HFFc6 (cell line): ENCODE measurements around the gene LTBR. TPM values are rescaled to one million over a fixed set of nuclear protein-coding genes. Genes with fewer than 3 reads are reported as not detected.

Experiments used
- DNase-seq: peaks from one replicate; pipeline ENCODE4 v3.0.0-alpha.2; 2018
- H3K27ac Mint-ChIP-seq: 2 replicates; pipeline ENCODE4 v1.8.0; 2020; ENCODE audit warnings: mild to moderate bottlenecking, mixed read lengths
- H3K27me3 Mint-ChIP-seq: 2 replicates; pipeline ENCODE4 v1.8.0; 2021; ENCODE audit warnings: mild to moderate bottlenecking, moderate library complexity, mixed read lengths; ENCODE audit not compliant: insufficient read depth
- H3K36me3 Mint-ChIP-seq: 2 replicates; pipeline ENCODE4 v1.8.0; 2021; ENCODE audit warnings: low read depth, mixed read lengths
- H3K4me1 Mint-ChIP-seq: 2 replicates; pipeline ENCODE4 v1.8.0; 2020; ENCODE audit warnings: low read depth, mixed read lengths
- H3K4me3 Mint-ChIP-seq: 2 replicates; pipeline ENCODE4 v1.8.0; 2020; ENCODE audit warnings: mild to moderate bottlenecking, moderate library complexity, mixed read lengths
- H3K9me3 Mint-ChIP-seq: 2 replicates; pipeline ENCODE4 v1.8.0; 2020; ENCODE audit warnings: mild to moderate bottlenecking, mixed read lengths
- total RNA-seq, 6 experiments: library from RNA; stranded (reverse); fragmentation: NEBNext Ultra II Directional; extraction: Animal tissue kit (Norgen Biotek cat#: 25700); gene quantifications; 2 replicates in 1 of 6; 3 replicates in 5 of 6; pipeline ENCODE4 v1.2.3, GENCODE V29; 2021
- TF ChIP-seq, protein P1 (sequence below): fragments of 200-600 bp; sonication (generic); IDR thresholded peaks from 2 replicates; pipeline ENCODE4 v1.5.0; 2021; ENCODE audit warnings: antibody characterized with exemption, mild to moderate bottlenecking

Gene LTBR
- total RNA-seq, 6 experiments from 2014 or later, result 91.5 to 124 (median 106) TPM

DNA sequence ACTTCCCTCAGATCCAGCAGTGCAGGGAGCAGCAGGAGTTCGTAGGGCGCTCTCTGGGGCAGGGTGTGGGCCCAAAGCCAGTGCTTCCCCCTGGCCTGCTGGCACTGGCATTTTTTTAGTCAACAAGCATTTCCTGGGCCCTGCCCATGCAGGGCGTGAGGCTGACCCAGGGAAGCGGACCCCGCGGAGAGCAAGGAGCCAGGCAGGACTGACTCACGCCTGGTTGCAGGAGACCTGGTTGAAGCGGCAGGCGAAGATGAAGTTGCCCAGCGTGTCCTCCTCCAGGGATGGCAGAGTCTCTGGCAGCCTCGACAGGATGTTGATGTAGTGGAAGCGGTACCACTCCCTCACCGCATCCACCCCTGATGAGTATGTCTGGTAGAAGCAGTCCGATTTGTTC, 22.1 kb upstream of the LTBR start:
- TF ChIP-seq, protein P1, sequence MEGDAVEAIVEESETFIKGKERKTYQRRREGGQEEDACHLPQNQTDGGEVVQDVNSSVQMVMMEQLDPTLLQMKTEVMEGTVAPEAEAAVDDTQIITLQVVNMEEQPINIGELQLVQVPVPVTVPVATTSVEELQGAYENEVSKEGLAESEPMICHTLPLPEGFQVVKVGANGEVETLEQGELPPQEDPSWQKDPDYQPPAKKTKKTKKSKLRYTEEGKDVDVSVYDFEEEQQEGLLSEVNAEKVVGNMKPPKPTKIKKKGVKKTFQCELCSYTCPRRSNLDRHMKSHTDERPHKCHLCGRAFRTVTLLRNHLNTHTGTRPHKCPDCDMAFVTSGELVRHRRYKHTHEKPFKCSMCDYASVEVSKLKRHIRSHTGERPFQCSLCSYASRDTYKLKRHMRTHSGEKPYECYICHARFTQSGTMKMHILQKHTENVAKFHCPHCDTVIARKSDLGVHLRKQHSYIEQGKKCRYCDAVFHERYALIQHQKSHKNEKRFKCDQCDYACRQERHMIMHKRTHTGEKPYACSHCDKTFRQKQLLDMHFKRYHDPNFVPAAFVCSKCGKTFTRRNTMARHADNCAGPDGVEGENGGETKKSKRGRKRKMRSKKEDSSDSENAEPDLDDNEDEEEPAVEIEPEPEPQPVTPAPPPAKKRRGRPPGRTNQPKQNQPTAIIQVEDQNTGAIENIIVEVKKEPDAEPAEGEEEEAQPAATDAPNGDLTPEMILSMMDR, result no peak
- Mint-ChIP-seq H3K27me3 (peaks cover 10% of the 10 kb centered on the region), H3K27ac (no peak overlapping the region), H3K36me3 (no peaks in the 10 kb centered on the region), H3K4me3 (no peak overlapping the region), H3K4me1 (peaks cover 9% of the 10 kb centered on the region), H3K9me3 (no peaks in the 10 kb centered on the region)
- no peak for DNase-seq

DNA sequence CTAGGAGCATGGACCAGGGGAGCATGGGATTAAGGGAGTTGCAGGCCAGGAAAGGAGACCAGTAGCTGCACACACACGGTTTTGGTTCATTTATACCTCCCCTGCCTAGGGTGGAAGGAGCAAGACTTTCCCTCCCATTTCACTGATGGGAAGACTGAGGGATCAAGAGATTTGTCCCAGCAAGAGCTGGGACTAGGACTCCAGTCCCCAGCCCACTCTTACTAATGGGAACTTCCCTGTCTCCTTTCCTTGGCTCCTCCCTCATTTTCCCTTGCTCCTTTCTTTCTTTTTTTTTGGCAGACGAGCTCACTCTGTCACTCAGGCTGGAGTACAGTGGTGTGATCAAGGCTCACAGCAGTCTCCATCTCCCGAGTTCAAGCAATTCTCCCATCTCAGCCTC, 21.6 kb upstream of the LTBR start:
- Mint-ChIP-seq H3K4me1 (peaks cover 9% of the 10 kb centered on the region), H3K36me3 (no peaks in the 10 kb centered on the region), H3K27me3 (peaks cover 10% of the 10 kb centered on the region), H3K9me3 (no peaks in the 10 kb centered on the region), H3K27ac (no peak overlapping the region), H3K4me3 (no peak overlapping the region)
- DNase-seq, result no peak
- TF ChIP-seq, protein P1, result no peak

DNA sequence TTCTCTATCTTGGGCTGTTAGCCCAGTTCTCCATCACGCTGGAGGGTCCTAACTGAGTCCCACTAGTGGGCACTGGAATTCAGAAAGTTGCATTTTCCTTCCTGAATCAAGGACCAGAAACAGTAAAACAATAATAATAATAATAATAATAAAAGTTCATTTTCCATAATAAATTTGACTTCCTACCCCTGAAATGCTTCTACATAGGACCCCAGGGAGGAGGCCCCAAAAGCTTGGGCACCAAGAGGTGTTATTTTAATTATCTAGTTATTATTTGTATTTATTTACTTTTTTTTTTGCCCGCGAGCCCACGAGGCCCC, 21.0 kb upstream of the LTBR start:
- Mint-ChIP-seq H3K27ac (no peak overlapping the region), H3K27me3 (peaks cover 10% of the 10 kb centered on the region), H3K4me3 (no peak overlapping the region), H3K9me3 (no peaks in the 10 kb centered on the region), H3K4me1 (peaks cover 9% of the 10 kb centered on the region), H3K36me3 (no peaks in the 10 kb centered on the region)
- DNase-seq, result no peak
- TF ChIP-seq, protein P1, result no peak

DNA sequence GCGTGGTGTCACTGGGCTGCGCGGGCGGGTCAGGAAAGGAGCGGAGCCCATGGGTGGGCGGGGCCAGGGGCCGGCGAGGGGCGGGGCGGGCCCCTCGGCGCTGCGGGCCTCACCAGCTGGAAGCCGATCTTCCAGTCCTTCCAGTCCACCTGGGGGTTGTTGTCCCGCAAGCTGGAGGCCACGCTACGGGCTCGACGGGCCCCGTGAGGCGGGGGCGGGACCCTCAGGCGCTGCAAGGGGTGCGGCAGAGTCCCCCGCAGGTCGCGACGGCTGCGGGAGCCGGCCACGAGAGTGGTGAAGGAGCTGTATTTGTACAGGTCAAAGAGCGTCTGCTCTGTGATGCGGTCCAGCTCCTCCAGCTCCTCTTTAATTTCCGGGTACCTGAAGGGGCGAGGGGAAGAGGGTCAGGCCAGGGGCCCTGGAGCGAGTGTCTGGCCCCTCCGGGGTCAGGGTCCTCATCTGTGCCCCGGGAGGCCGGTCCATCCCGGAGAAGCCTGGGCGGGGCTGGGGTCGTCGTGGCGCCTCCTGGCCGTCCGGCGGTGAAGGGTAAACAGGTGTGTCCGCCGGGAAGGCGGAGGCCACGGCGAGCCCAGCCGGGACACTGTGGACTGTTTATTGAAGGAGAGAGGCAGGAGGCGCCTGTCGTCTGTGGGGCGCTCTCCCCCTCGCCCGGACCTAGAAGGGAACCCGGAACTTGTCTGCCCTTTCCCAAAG, 20.5 kb upstream of the LTBR start:
- TF ChIP-seq, protein P1, result no peak
- Mint-ChIP-seq H3K36me3 (no peaks in the 10 kb centered on the region), H3K27me3 (peaks cover 10% of the 10 kb centered on the region), H3K4me3 (peak overlapping the region; percentile 70), H3K4me1 (peaks cover 9% of the 10 kb centered on the region), H3K27ac (no peak overlapping the region), H3K9me3 (no peaks in the 10 kb centered on the region)
- DNase-seq, result no peak

DNA sequence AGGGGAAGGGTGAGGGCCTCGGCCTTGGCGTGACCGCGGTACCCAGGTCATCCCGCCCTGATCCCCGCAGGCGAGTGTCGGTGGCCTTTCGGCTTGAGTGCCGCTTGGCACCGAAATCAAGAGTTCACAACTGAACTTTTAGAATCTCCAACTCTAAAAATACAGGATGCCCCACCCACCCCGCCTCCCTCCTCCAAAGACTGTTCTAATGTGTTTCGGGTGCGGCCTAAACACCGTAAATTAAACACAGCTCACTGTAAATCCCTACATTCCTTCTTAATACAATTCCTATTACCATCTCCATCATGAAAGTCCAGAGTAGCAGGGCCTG, 20.0 kb upstream of the LTBR start:
- TF ChIP-seq, protein P1, result no peak
- peaks cover 9% of the 10 kb centered on the region for H3K4me1 Mint-ChIP-seq
- peak overlapping the region; percentile 70 for H3K4me3 Mint-ChIP-seq
- no peak overlapping the region for H3K27ac Mint-ChIP-seq
- no peak for DNase-seq
- H3K27me3 Mint-ChIP-seq, result peaks cover 10% of the 10 kb centered on the region
- H3K36me3 Mint-ChIP-seq, result no peaks in the 10 kb centered on the region
- no peaks in the 10 kb centered on the region for H3K9me3 Mint-ChIP-seq
